Mucosa of descending colon (tissue), 3 donors: ENCODE measurements around the gene ZNF579. TPM values are rescaled to one million over a fixed set of nuclear protein-coding genes. Genes with fewer than 3 reads are reported as not detected.

Experiments
- ATAC-seq: fragments of 200-7000 bp; cut with Tn5 transposase; one replicate; pipeline ENCODE4 v1.9.1; 2020; ENCODE audit warnings: mild to moderate bottlenecking, moderate library complexity
- DNase-seq, 3 donors: peaks; one replicate each; pipeline ENCODE4 v3.0.0-alpha.2; 2020
- H3K36me3 ChIP-seq: fragments of 200-600 bp; one replicate; pipeline ENCODE4 v1.8.0; 2021; ENCODE audit warnings: low read depth, mild to moderate bottlenecking
- H3K4me1 ChIP-seq: fragments of 200-600 bp; one replicate; pipeline ENCODE4 v1.8.0; 2021; ENCODE audit warnings: low read depth, mild to moderate bottlenecking
- H3K4me3 ChIP-seq: fragments of 200-600 bp; one replicate; pipeline ENCODE4 v1.8.0; 2021; ENCODE audit warnings: mild to moderate bottlenecking
- H3K9me3 ChIP-seq: fragments of 200-600 bp; one replicate; pipeline ENCODE4 v1.8.0; 2021; ENCODE audit warnings: mild to moderate bottlenecking
- intact Hi-C, 2 donors: fragments of 100-400 bp; cut with DNase I in 1 of 2; cut with micrococcal nuclease in 1 of 2; formaldehyde crosslinking; loops; one replicate each; pipeline versions ENCODE4 v1.11.0 to v1.11.1; 2022; cut with DNase I, micrococcal nuclease
- total RNA-seq, 3 donors: library from RNA; stranded (reverse); fragmentation: NEBNext Ultra II Directional in 2 of 3; extraction: Animal tissue kit (Norgen Biotek cat#: 25700) in 2 of 3; gene quantifications; one replicate each; pipeline versions ENCODE4 v1.2.1 to v1.2.4, GENCODE V29; 2021 to 2023
- TF ChIP-seq, protein P1 (sequence below): fragments of 200-600 bp; IDR thresholded peaks from one replicate; pipeline ENCODE4 v1.8.0; 2022; ENCODE audit warnings: antibody characterized with exemption, mild to moderate bottlenecking
- donor health status: DM: no; HTN: no; CAD: no; lungs with moderate emphysema.
- donor health status: DM: no; HTN: no; CAD: no.
- donor health status: DM: no; HTN: yes; CAD: no.

The ZNF579 gene
- total RNA-seq, 3 donors from 2014 or later, result 6.2 to 13.6 (median 7.2) TPM

DNA sequence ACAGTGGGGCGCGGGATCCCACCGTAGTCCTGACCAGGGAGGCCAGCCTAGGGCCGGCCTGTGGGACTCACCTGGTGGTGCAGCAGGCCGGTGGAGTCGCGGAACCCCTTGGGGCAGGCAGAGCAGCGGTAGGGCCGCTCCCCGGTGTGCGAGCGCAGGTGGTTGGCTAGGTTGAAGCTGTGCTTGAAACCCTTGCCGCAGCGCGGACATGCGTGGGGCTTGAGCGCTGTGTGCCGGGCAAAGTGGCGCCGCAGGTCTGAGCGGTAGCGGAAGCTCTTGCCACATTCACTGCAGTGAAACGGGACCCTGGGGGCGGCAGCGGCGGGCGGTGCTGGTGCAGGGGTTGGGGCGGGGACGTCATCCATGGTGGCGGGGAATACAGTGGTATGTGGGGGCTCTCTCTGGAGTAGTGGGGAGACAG is 16.9 kb upstream of the ZNF579 start:
- ATAC-seq, result no peak
- intact Hi-C loops, result no loop called here
- no peaks in the 10 kb centered on the region for H3K9me3 ChIP-seq
- DNase-seq, result peak; percentile 28 to 68 (median 46)
- peaks cover 6% of the 10 kb centered on the region for H3K4me1 ChIP-seq
- no peaks in the 10 kb centered on the region for H3K36me3 ChIP-seq
- TF ChIP-seq, protein P1, sequence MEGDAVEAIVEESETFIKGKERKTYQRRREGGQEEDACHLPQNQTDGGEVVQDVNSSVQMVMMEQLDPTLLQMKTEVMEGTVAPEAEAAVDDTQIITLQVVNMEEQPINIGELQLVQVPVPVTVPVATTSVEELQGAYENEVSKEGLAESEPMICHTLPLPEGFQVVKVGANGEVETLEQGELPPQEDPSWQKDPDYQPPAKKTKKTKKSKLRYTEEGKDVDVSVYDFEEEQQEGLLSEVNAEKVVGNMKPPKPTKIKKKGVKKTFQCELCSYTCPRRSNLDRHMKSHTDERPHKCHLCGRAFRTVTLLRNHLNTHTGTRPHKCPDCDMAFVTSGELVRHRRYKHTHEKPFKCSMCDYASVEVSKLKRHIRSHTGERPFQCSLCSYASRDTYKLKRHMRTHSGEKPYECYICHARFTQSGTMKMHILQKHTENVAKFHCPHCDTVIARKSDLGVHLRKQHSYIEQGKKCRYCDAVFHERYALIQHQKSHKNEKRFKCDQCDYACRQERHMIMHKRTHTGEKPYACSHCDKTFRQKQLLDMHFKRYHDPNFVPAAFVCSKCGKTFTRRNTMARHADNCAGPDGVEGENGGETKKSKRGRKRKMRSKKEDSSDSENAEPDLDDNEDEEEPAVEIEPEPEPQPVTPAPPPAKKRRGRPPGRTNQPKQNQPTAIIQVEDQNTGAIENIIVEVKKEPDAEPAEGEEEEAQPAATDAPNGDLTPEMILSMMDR, result no peak
- no peak overlapping the region for H3K4me3 ChIP-seq

DNA sequence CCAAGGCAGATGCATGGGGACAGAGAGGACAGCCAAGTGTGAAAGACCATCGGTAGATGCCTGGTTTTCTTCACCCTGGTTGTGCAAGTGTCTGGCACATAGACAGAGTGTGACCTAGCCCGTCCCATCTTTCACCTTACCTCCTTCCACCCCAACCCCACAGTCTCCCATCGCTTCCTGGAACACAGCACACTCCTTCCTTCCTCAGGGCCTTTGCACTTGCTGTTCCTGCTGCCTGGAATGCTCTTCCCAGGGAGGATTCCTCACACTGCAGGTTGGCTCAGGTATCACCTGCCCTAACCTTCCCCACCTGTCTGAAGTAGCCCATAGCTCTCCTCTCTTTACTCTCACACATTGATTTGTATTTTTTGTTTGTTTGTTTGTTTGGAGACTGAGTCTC is 15.7 kb upstream of the ZNF579 start:
- no peaks in the 10 kb centered on the region for H3K9me3 ChIP-seq
- H3K36me3 ChIP-seq, result no peaks in the 10 kb centered on the region
- H3K4me3 ChIP-seq, result no peak overlapping the region
- no peak for DNase-seq
- TF ChIP-seq, protein P1, result no peak
- ATAC-seq, result no peak
- peaks cover 6% of the 10 kb centered on the region for H3K4me1 ChIP-seq
- intact Hi-C loops, result no loop called here

DNA sequence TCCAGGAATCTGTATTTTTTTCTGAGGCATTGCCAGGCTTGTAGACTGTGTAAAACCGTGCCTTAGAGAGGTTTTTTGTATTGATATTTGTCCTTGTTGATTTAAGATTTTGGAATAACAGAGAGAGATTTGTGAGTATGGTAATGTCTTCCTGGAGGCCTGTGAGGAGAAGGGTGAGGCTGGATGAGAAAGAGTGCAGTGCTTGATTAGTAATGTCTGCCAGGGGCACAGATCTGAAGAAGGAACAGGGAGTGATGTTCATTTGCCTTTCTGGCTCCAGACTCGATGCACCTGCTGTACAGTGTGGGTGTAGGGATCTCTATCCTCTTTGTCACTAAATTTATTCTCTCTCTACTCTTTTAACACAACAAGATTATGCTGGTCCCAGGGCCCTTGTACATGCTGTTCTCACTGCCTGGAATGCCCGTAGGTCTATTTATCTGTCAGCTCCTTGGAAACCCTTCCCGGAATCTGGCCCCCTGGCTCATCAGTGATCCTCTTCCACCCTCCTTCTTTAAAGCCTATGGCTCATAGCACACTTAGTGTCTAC is 14.4 kb upstream of the ZNF579 start:
- no peak for DNase-seq
- no peaks in the 10 kb centered on the region for H3K36me3 ChIP-seq
- ATAC-seq, result no peak
- H3K9me3 ChIP-seq, result no peaks in the 10 kb centered on the region
- TF ChIP-seq, protein P1, result no peak
- H3K4me3 ChIP-seq, result no peak overlapping the region
- no peaks in the 10 kb centered on the region for H3K4me1 ChIP-seq
- intact Hi-C loops, result no loop called here

DNA sequence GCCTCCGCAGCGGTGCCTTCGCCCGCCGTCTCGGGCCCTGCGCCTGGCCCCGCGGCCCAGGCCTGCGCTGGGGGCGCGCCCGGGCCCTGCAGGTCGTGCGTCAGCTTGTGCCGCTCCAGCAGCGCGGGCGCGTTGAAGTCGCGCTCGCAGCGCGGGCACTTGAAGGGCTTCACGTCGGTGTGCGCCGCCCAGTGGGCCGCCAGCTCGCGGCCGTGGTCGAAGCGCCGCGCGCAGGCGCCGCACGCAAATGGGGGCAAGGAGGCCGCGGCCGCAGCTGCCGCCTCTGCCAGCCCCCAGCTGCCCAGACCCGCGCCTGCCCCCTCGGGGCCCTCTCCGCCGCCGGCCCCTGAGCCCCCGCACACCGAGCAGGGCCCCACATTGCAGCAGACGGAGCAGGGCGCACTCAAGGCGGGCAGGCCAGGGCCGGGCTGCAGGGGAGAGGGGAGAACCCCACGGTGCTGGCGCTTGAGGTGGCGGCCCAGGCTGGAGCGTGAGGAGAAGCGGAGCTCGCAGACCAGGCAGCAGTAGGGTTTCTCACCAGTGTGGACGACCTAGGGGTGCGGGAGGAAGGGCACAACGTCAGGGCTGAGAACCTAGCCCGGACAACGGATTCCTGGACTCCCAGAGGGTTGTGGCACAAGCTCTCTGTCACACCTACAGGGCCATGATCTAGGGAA is 12.6 kb upstream of the ZNF579 start:
- no peak for ATAC-seq
- H3K36me3 ChIP-seq, result no peaks in the 10 kb centered on the region

DNA sequence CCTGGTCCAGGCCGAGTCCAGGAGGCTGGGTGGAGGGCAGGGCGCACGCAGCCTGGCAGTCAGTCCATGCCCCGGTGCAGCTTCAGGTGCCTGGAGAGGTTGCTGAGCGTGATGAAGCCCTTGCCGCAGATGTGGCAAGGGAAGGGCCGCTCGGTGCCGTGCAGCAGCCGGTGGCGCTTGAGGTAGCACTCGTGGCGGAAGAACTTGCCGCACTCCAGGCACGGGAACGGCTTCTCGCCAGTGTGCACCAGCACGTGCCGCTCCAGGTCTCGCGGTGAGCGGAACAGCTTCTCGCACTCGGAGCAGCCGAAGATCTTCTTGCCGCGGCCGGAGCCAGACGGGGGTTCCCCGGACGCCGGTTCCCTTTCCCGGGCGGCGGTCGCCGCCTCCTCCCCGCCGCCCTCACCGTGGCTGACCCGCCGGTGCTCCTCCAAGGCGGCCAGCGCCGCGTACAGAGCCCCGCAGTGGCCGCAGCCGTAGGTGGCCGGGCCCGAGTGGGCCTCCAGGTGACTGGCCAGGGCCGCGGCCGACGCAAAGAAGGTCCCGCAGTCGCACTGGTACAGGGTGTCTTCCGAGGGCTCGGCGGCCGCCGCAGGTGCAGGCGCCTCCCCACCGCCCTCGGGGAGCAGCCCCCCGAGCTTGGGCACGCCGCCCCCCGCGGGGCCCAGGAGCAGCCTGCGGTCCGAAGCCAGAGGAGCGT is 11.9 kb upstream of the ZNF579 start:
- Histone ChIP-seq H3K9me3 (no peaks in the 10 kb centered on the region), H3K36me3 (no peaks in the 10 kb centered on the region), H3K4me3 (no peak overlapping the region), H3K4me1 (no peaks in the 10 kb centered on the region)
- intact Hi-C loops, result no loop called here
- DNase-seq (no peak), ATAC-seq (no peak)
- TF ChIP-seq, protein P1, result no peak

More for the DNA sequence above, 12.6 kb upstream of the ZNF579 start:
- Histone ChIP-seq H3K9me3 (no peaks in the 10 kb centered on the region), H3K4me3 (no peak overlapping the region), H3K4me1 (no peaks in the 10 kb centered on the region)
- intact Hi-C loops, result no loop called here
- no peak for DNase-seq
- TF ChIP-seq, protein P1, result no peak
